ENCODE data around the gene FAM204A.

- TF ChIP-seq POLR2AphosphoS5 (IDR thresholded peaks at IDR 0.05; ENCODE audit: low read depth, low read length), result no peak
- TF ChIP-seq TAF1 (IDR thresholded peaks at IDR 0.05; ENCODE audit: borderline replicate concordance, low read depth, low read length), result no peak
These were observed 32.3 kb upstream of the FAM204A start for GRCh38 chr10:118374404-118374803.
